NOMO-1 treated with dmso at 0.1 percent for 144 hours (cell line): Measurements from ENCODE around the gene SPART.
"Not testable (repeated sequence)": the region's sequence is repeated elsewhere in the genome, so short reads cannot be mapped to it uniquely, and the experiment has no call there.

Experiments used
- DNase-seq: peaks from one replicate; lab custom pipeline; 2025; ENCODE audit not compliant: unreplicated experiment; lab: John Stamatoyannopoulos, UW

SPART gene

GRCh38 chr13:36323951-36324566, 22.1 kb downstream of the SPART start:
- no peak for DNase-seq

DNA sequence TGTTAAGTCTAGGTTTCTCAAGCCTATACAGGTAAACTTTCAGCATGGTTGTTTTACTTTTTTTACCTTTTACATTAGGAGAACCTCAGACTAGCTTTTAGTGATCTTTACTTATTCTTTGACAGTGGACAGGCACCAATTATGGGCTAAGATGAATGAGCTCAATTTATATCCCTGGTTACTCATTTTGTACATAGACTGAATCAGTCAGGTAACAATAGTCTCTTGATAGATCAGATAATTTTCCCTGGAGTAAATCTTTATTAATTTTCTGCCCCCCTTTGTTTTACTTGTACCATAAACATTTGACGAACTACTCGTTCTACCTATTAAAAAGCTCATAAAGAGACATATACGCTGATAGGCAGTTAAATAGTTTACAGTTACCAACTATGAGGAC, 22.8 kb downstream of the SPART start:
- DNase-seq, result no peak

DNA sequence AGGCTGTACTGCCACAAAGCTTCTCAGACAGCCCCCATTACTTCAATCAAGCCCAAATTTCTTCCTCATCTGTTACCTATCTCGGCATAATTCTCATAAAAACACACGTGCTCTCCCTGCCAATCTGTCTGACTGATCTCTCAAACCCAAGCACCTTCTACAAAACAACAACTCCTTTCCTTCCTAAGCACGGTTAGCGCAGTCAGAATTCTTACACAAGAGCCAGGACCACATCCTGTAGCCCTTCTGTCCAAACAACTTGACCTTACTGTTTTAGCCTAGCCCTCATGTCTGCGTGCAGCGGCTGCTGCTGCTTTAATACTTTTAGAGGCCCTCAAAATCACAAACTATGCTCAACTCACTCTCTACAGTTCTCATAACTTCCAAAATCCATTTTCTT, 26.4 kb downstream of the SPART start:
- not testable (repeated sequence) for DNase-seq

- DNase-seq, result no peak
Observed at GRCh38 chr13:36313047-36313969, 32.9 kb downstream of the SPART start.

DNA sequence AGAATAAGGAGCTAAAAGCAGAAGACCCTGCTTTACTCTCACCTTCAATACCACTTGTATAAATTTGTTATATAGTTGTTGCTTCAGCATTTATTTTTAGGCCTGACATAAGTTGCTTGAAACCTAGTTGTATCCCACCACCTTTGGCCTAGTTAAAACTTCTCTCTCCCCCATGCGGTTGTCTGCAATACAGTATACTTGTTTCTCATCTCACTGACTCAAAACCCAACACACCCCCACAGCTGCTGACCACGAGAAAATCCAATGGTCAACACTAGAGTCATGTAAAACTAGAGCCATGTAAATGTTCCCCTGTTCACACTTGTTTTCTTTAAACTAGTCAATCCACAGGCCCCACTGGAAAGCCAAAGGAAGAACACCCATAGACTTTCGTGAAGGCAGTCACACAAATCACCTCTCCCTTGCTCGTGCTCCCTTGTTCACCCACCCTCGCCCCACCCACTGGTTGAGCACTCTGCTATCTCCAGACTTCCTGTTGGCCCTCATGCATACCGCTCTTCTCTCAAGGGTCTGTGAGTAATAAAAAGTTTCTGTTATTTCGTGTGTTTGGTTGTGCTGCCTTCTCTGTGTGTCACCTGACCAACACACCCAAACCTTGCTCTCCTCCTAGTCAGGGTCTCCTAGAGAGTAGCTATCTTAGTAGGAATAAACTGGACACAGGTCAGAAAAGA, 35.6 kb downstream of the SPART start:
- DNase-seq, result no peak

GRCh38 chr13:36302289-36302688, 43.9 kb downstream of the SPART start:
- no peak for DNase-seq

- DNase-seq, result not testable (repeated sequence)
Observed at GRCh38 chr13:36299469-36299868, 46.7 kb downstream of the SPART start.

DNA sequence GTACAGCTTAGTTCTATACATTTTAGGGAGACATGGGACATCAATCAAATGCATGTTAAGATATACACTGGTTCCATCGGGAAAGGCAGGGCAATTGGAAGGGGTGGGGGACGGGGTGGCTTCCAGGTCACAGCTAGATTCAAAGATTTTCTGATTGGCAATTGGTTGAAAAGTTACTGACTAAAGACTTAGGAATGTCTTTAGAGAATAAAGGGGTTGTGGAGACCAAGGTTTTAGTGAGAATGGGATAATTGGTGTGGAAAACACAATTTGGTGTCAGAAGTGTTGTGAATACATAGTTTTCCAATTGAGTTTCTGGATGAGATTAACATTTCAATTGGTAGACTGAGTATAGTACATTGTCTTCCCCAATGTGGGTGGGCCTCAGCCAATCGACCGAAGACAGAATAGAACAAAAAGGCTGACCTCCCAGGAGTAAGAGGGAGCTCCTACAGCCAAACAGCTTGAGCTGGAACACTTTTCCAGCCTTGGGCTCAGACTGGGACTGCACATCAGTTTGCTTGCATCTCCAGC, 47.6 kb downstream of the SPART start:
- no peak for DNase-seq

DNA sequence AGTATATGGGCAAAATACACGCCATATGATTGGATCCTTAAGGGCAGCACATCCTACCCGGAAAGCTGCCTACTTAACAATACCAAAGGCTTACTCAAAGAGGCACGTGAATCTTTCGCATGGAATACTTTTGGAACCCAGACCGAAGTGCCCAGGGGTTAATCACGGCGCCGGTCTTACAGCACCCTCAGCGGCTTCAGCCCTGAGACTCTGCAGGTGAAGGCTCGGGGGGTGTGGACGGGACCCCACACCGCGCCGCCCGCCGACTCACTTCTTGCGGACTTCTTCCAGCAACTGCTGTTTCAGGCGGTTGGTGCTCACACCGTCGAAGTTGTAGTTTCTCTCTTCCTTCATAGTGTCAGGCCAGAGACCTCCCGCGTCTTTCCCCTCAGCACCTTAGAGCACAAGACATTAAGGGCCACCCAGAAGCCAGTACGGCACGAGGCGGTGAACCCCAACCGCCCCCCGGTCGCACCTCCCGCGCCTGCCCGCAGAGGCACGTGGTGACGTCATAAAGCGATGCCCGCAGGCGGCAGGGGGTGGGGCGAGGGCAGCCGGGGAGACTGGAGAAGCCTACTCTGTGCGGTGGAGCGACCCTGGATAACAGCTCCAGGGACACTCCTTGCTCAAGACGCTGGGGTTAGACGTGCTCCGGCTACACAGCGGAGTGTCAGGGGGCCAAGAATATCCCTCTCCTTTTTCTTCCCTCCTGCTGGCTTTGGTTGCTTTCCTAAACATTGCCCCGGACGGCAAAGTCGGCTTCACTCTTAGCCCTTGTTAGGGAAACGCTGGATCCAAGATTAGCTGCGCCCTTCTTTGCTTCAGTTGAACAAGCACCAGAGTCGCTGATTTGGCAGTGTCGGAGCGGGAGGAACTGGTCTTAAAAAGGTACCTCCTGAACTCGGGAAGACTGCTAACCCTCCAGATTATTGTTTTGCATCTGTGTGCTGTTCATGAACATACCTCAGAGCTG, 48.5 kb downstream of the SPART start, which contains the start of gene CCDC169:
TSS of gene CCDC169 (minus strand) at position 449 of the 973 bp plus-strand sequence. CDS start at position 354, 95 bp downstream.
- peak; percentile 68 for DNase-seq

DNA sequence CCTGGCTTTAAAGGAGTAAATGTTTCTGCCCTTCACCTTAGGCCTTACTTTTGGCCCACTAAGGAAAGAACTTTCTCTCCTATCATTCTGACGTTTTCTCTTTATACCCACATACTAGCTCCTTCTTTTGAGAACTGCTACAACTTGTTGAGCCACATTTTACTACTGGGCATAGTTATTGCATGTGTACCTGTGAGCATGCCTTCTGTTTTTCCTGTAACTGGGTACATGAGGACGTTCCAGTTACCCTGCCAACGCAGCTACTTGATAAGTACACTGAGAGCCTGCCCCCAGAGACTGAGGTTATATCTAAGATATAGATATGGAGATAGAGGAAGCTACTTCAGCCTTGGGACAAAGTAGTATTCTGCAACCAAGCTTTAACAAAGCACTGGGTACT, 52.1 kb downstream of the SPART start:
- no peak for DNase-seq

DNA sequence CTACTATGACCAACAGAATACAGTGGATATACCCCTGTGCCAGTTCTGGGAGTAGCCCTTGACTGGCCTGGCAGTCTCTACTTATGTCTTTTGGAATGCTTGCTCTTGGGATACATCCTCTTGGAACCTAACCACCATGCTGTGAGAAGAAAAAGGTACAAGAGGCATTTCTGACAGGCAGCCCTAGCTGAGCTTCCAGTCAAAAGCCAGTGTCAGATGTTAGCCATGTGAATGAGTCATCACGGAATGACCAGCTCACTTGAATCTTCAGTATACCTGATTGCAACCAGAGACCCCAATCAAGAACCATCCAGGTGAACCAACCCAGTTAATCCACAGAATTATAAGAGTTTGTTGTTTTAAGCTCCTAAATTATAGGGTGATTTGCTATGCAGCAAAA, 52.7 kb downstream of the SPART start:
- DNase-seq, result no peak

- no peak for DNase-seq
Observed at GRCh38 chr13:36288794-36289391, 57.3 kb downstream of the SPART start.

GRCh38 chr13:36286006-36286405, 60.2 kb downstream of the SPART start:
- DNase-seq, result no peak

- no peak for DNase-seq
Observed at GRCh38 chr13:36282821-36283432, 63.3 kb downstream of the SPART start.

DNA sequence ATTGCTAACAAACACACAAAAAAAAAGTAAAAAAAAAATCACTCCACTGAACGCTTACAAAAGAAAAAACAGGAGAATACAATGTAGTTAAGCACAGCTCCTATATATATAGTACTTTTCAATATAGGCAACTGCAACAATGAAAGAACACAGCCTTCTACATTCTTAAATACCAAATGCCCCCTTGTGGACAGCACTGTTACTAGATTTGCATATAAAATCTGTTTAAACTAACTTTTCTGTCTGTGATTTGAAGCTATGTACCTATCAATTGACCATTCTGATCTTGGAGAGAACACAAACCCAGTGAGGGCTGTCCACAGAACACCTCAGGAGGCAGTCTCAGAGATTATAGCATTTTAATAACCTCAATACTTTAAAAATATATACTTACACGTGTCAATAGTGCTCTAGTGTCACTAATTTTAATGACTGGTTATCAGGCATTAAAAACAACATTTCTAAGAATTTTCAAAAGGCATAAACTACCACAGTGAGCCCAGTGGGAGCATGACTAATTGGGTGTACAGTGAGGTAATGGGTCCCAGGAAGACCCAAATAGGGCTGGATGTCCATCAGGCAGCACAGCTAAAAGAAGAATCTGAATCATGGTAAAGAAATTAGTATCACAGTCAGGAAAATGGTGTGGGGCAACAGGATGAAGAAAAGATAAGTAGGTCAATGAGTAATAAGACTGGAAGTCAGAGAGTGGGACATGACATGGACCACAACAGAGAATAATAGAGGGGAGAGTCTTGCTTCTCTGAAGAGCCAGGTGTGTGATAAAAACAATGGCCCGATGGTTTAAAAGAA, 70.8 kb downstream of the SPART start:
- no peak for DNase-seq

DNA sequence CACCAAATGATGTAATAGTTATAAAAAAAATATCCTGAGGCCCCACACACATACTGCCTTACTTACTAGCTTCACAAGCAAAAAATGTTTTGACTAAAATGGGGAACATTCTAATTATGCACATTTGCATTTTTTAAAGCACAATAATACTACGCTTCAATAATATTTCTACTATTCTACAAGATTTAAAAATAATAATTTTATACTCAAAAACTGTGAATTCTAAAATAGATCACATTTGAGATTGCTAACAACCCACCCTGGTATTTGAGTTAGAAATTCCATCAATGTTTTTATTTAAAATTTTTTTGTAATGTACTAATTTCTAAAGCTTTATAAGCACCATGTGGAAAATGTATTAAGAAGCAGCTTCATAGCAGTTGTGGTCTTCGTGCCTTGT, 72.8 kb downstream of the SPART start:
- no peak for DNase-seq

GRCh38 chr13:36261976-36262375, 84.2 kb downstream of the SPART start:
- no peak for DNase-seq

- DNase-seq, result no peak
Observed at GRCh38 chr13:36261011-36261410, 85.2 kb downstream of the SPART start.
